Chondrocyte (in vitro differentiated cells): ENCODE data around the gene TBC1D16. TPM values are rescaled to one million over a fixed set of nuclear protein-coding genes. Genes with fewer than 3 reads are reported as not detected.

ENCODE experiments used
- DNase-seq: peaks from one replicate; pipeline ENCODE4 v3.0.0; 2021; ENCODE audit warnings: mixed read lengths, low spot score
- H3K27ac Mint-ChIP-seq: one replicate; pipeline ENCODE4 v1.8.0; 2021; ENCODE audit warnings: mild to moderate bottlenecking, moderate library complexity, mixed read lengths; ENCODE audit not compliant: unreplicated experiment
- H3K27me3 Mint-ChIP-seq: 2 replicates; pipeline ENCODE4 v1.8.0; 2021; ENCODE audit warnings: low read depth, mixed read lengths
- H3K36me3 Mint-ChIP-seq: 2 replicates; pipeline ENCODE4 v1.8.0; 2021; ENCODE audit warnings: low read depth, mixed read lengths
- H3K4me1 Mint-ChIP-seq: 2 replicates; pipeline ENCODE4 v1.8.0; 2021; ENCODE audit warnings: low read depth, mild to moderate bottlenecking, mixed read lengths
- H3K4me3 Mint-ChIP-seq: one replicate; pipeline ENCODE4 v1.8.0; 2021; ENCODE audit warnings: mild to moderate bottlenecking, moderate library complexity, mixed read lengths; ENCODE audit not compliant: unreplicated experiment
- H3K9me3 Mint-ChIP-seq: 2 replicates; pipeline ENCODE4 v1.8.0; 2021; ENCODE audit warnings: low read depth, mixed read lengths
- total RNA-seq: library from RNA; stranded (reverse); gene quantifications from 3 replicates; pipeline ENCODE4 v1.2.1, GENCODE V29; 2021
- TF ChIP-seq, protein P1 (sequence below): fragments of 200-600 bp; sonication (generic); IDR thresholded peaks from 2 replicates; pipeline ENCODE4 v1.5.0; 2021; ENCODE audit warnings: antibody characterized with exemption, mild to moderate bottlenecking, moderate library complexity

The TBC1D16 gene
- total RNA-seq, 1 donor from 2014 or later, result 51.4 TPM

- DNase-seq, result no peak
- Mint-ChIP-seq H3K27me3 (no peaks in the 10 kb centered on the region), H3K4me3 (no peak overlapping the region), H3K9me3 (no peaks in the 10 kb centered on the region), H3K4me1 (peaks cover 69% of the 10 kb centered on the region), H3K36me3 (peaks cover 6% of the 10 kb centered on the region), H3K27ac (no peak overlapping the region)
- TF ChIP-seq, protein P1, sequence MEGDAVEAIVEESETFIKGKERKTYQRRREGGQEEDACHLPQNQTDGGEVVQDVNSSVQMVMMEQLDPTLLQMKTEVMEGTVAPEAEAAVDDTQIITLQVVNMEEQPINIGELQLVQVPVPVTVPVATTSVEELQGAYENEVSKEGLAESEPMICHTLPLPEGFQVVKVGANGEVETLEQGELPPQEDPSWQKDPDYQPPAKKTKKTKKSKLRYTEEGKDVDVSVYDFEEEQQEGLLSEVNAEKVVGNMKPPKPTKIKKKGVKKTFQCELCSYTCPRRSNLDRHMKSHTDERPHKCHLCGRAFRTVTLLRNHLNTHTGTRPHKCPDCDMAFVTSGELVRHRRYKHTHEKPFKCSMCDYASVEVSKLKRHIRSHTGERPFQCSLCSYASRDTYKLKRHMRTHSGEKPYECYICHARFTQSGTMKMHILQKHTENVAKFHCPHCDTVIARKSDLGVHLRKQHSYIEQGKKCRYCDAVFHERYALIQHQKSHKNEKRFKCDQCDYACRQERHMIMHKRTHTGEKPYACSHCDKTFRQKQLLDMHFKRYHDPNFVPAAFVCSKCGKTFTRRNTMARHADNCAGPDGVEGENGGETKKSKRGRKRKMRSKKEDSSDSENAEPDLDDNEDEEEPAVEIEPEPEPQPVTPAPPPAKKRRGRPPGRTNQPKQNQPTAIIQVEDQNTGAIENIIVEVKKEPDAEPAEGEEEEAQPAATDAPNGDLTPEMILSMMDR, result no peak
Measured at GRCh38 chr17:79953335-79953734, 82.3 kb downstream of the TBC1D16 start.

GRCh38 chr17:79952901-79953300 is 82.8 kb downstream of the TBC1D16 start:
- Mint-ChIP-seq H3K36me3 (peaks cover 9% of the 10 kb centered on the region), H3K27me3 (no peaks in the 10 kb centered on the region), H3K4me3 (no peak overlapping the region), H3K4me1 (peaks cover 69% of the 10 kb centered on the region), H3K27ac (peak overlapping the region; percentile 22), H3K9me3 (no peaks in the 10 kb centered on the region)
- peak; percentile 5 for DNase-seq
- TF ChIP-seq, protein P1, result no peak

DNA sequence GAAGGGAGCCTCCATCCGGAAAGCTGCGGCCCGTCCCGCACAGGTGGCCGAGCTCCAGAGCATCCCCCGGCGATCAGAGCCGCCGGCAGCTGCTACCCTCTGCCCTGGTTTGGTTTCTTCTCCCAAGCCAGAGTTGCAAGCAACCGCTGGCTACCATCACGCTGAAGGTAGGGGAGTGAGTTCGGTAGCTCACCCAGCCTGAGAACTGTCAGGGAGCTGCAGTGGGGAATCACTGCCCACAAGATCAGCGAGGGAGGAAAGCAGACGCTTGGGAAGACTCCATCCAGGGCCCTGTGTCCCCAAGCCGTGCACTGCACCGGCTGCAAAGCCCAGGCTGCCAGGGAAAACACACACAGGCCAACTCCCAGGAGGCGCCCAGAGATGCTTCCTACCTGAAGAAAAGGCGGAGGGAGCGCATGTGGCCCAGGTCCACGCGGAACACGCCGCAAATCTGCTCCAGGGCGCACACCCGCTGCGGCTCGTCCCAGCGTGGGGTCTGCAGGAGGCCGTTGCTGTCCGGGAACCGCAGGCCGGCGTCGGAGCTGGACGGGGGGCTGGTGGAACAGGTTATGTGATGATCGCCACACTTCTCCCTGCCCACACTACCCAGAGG is 83.3 kb downstream of the TBC1D16 start:
- Mint-ChIP-seq H3K9me3 (no peaks in the 10 kb centered on the region), H3K4me1 (peaks cover 66% of the 10 kb centered on the region), H3K36me3 (peaks cover 10% of the 10 kb centered on the region), H3K27ac (peak overlapping the region; percentile 96), H3K27me3 (no peaks in the 10 kb centered on the region), H3K4me3 (peak overlapping the region; percentile 48)
- TF ChIP-seq, protein P1, result no peak
- peak; percentile 86 for DNase-seq

GRCh38 chr17:79951361-79952264 is 84.1 kb downstream of the TBC1D16 start:
- Mint-ChIP-seq H3K36me3 (peaks cover 10% of the 10 kb centered on the region), H3K27me3 (no peaks in the 10 kb centered on the region), H3K4me3 (peak overlapping the region; percentile 48), H3K27ac (peak overlapping the region; percentile 96), H3K4me1 (peaks cover 59% of the 10 kb centered on the region), H3K9me3 (no peaks in the 10 kb centered on the region)
- DNase-seq, result peak; percentile 94
- TF ChIP-seq, protein P1, result no peak

DNA sequence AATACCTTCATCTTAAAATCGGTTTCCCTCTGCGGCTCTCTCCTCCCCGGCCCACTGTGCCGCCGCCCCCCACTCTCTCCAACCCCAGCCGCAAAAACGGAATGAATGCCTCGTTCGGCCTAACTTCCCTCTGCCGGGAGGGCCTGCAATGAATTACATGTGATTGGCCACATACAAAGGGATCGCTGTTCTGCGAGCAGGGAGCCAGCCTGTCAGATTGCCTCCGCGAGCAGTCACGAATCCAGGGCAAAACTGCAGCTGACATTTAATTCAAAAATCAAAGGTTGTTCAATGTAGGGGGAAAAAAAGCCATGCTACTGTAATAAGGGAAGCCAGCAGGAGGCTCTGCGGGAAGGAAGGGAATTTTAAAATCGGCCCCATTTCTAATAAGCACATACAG is 84.9 kb downstream of the TBC1D16 start:
- H3K36me3 Mint-ChIP-seq, result peaks cover 13% of the 10 kb centered on the region
- peaks cover 52% of the 10 kb centered on the region for H3K4me1 Mint-ChIP-seq
- peak overlapping the region; percentile 96 for H3K27ac Mint-ChIP-seq
- no peaks in the 10 kb centered on the region for H3K27me3 Mint-ChIP-seq
- TF ChIP-seq, protein P1, result peak; percentile 44
- H3K4me3 Mint-ChIP-seq, result peak overlapping the region; percentile 26
- DNase-seq, result peak; percentile 30
- H3K9me3 Mint-ChIP-seq, result no peaks in the 10 kb centered on the region
